ENCODE measurements around the gene PDZRN4.

GRCh38 chr12:41442896-41443295, 254.8 kb downstream of the PDZRN4 start:
- TF ChIP-seq POLR2AphosphoS5 (IDR thresholded peaks at IDR 0.05; ENCODE audit: low read depth) (no peak), EZH2 (IDR thresholded peaks at IDR 0.05; ENCODE audit: low read depth, unreplicated experiment) (no peak)
